NCI-H1092 treated with DMSO at 0.1 percent for 48 hours (cell line): ENCODE measurements around the gene IPO4.

Source experiments
- DNase-seq: peaks from one replicate; lab custom pipeline; 2025; lab: John Stamatoyannopoulos, UW

IPO4 gene

GRCh38 chr14:24131549-24131966 lies 57.1 kb downstream of the IPO4 start:
- no peak for DNase-seq

- DNase-seq, result no peak
Observed at GRCh38 chr14:24130717-24131548, 57.7 kb downstream of the IPO4 start.

GRCh38 chr14:24130380-24130716 lies 58.3 kb downstream of the IPO4 start, which contains the start of gene FITM1:
TSS of gene FITM1 (plus strand) at chr14:24130659. CDS start at chr14:24131564, 905 bp downstream.
- DNase-seq, result no peak
